Measurements from ENCODE around the gene CPN1.

GRCh38 chr10:100081075-100082001 is at the start of gene CPN1:
- TF ChIP-seq CTCF (IDR thresholded peaks at IDR 0.05 in 8 of 11, conservative IDR thresholded peaks at IDR 0.05 in 3 of 11) (no peak), POLR2AphosphoS5 (IDR thresholded peaks at IDR 0.05) (no peak), POLR2A (IDR thresholded peaks at IDR 0.05) (no peak)
